A673 (cell line): ENCODE results near the gene LMBR1.

ENCODE experiments used
- CTCF ChIP-seq: fragments of 300-800, 200-600 bp; sonication (generic); conservative IDR thresholded peaks from 2 replicates; pipeline ENCODE4 v1.5.1; 2017; ENCODE audit warnings: low read depth, mild to moderate bottlenecking, antibody characterized with exemption, low read length, moderate library complexity, mixed read lengths
- EZH2 ChIP-seq: fragments of 200-600 bp; sonication (generic); IDR thresholded peaks from 2 replicates; pipeline ENCODE4 v1.6.1; 2017; ENCODE audit warnings: borderline replicate concordance, low read depth, mild to moderate bottlenecking, mixed read lengths, antibody characterized with exemption, low read length; ENCODE audit not compliant: poor library complexity, severe bottlenecking

DNA sequence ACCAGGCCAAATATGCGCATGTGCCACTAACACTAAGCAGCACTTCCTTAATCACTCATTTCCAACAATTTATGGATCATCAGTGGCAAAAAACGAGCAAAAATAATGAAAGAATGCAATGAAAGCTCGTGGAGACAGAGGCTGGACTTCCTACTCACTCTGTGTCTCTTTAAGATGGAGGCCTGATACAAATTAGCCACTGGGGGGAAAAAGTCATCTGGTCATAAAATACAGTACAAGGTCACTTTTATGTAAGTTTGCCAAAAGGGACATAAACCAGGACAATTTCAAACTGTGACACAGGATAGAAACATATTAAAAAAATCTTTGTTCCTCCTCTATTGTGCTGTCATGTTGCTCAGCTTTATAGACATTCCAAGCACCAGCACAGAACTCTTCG lies 101.7 kb downstream of the LMBR1 start:
- TF ChIP-seq CTCF (no peak), EZH2 (no peak)
